BJ (cell line): Measurements from ENCODE around the gene CENPF. TPM values are rescaled to one million over a fixed set of nuclear protein-coding genes. Genes with fewer than 3 reads are reported as not detected.
"Not testable (repeated sequence)": the region's sequence is repeated elsewhere in the genome, so short reads cannot be mapped to it uniquely, and the experiment has no call there.

Source experiments
- CTCF ChIA-PET: fragments of 350-600 bp; formaldehyde crosslinking; extraction: SDS; loops from one replicate; lab custom pipeline; 2021; ENCODE audit warnings: antibody characterized with exemption, inconsistent platforms; lab: Yijun Ruan, JAX
- POLR2A ChIA-PET: fragments of 300-600 bp; sonication (Branson Sonifier 250); formaldehyde crosslinking; extraction: SDS; loops from one replicate; lab custom pipeline; 2021; ENCODE audit warnings: antibody characterized with exemption; lab: Charles Lee
- DNase-seq: peaks from one replicate; pipeline ENCODE4 v3.0.0-alpha.2; 2011; ENCODE audit warnings: low read depth
- H3K27me3 ChIP-seq: 2 replicates; pipeline ENCODE4 v1.6.0; 2011; ENCODE audit warnings: low read length; ENCODE audit not compliant: control insufficient read depth, insufficient read depth
- H3K36me3 ChIP-seq: 2 replicates; pipeline ENCODE4 v1.5.1; 2011; ENCODE audit warnings: low read length; ENCODE audit not compliant: control insufficient read depth, insufficient read depth
- H3K4me3 ChIP-seq: 2 replicates; pipeline ENCODE4 v1.5.1; 2011; ENCODE audit warnings: low read depth, mild to moderate bottlenecking, control low read depth, low read length
- polyA plus RNA-seq: library from polyadenylated mRNA; depleted of rRNA; stranded (reverse); fragments of >200 nt; gene quantifications from 2 replicates; pipeline ENCODE4 v1.2.3, GENCODE V29; 2011
- TF ChIP-seq, protein P1 (sequence below): IDR thresholded peaks from 2 replicates; pipeline ENCODE4 v1.5.1; 2011; ENCODE audit warnings: low read depth, mild to moderate bottlenecking, control low read depth, inconsistent platforms, low read length, moderate library complexity; ENCODE audit not compliant: insufficient read depth

CENPF gene
- polyA plus RNA-seq, 1 experiment: 10.9 TPM

DNA sequence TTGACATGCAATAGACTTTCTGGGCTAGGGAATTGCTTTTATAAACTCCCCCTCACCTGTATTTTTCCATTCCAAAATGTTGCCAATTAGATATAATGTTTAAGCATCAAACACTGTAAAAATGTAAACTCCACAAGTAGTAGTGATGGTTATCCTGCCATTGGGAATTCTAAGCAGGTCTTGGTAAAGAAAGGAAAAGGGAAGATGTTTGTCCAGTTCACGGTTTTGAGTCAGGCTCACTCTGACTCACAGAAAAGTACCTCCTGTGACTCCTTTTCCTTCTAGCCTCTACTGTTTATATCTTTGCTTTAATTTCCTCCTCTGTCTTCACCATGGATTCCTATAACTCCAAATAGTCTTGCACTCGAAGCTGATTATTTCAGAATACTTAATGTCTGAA is 32.6 kb upstream of the CENPF start:
- CTCF ChIA-PET: interaction anchor here (0.7 kb wide), 1 partner anchor 1453 kb away, joined by 3 read pairs; no protein-coding TSS in a partner anchor
- no peak overlapping the region for H3K4me3 ChIP-seq

GRCh38 chr1:214571281-214571680 is 31.7 kb upstream of the CENPF start:
- no peaks in the 10 kb centered on the region for H3K36me3 ChIP-seq
- H3K4me3 ChIP-seq: no peak overlapping the region
- TF ChIP-seq, protein P1, sequence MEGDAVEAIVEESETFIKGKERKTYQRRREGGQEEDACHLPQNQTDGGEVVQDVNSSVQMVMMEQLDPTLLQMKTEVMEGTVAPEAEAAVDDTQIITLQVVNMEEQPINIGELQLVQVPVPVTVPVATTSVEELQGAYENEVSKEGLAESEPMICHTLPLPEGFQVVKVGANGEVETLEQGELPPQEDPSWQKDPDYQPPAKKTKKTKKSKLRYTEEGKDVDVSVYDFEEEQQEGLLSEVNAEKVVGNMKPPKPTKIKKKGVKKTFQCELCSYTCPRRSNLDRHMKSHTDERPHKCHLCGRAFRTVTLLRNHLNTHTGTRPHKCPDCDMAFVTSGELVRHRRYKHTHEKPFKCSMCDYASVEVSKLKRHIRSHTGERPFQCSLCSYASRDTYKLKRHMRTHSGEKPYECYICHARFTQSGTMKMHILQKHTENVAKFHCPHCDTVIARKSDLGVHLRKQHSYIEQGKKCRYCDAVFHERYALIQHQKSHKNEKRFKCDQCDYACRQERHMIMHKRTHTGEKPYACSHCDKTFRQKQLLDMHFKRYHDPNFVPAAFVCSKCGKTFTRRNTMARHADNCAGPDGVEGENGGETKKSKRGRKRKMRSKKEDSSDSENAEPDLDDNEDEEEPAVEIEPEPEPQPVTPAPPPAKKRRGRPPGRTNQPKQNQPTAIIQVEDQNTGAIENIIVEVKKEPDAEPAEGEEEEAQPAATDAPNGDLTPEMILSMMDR: no peak
- CTCF ChIA-PET: interaction anchor here (0.7 to 1.9 kb wide), 4 partner anchors 12 to 1454 kb away, joined by 3 to 7 read pairs (median 5); no protein-coding TSS in a partner anchor
- H3K27me3 ChIP-seq: no peaks in the 10 kb centered on the region
- POLR2A ChIA-PET: no interaction called here
- no peak for DNase-seq

More for the DNA sequence above, 32.6 kb upstream of the CENPF start:
- Histone ChIP-seq H3K27me3 (no peaks in the 10 kb centered on the region), H3K36me3 (no peaks in the 10 kb centered on the region)
- no peak for DNase-seq
- POLR2A ChIA-PET: no interaction called here
- TF ChIP-seq, protein P1: no peak

GRCh38 chr1:214573386-214574318 is 29.3 kb upstream of the CENPF start:
- Histone ChIP-seq H3K27me3 (no peaks in the 10 kb centered on the region), H3K36me3 (no peaks in the 10 kb centered on the region), H3K4me3 (no peak overlapping the region)
- DNase-seq: no peak
- CTCF ChIA-PET: interaction anchor here (1.0 to 1.9 kb wide), 4 partner anchors 10 to 244 kb away, joined by 3 to 7 read pairs (median 4); partner anchors contain the start of gene PTPN14
- POLR2A ChIA-PET: no interaction called here
- TF ChIP-seq, protein P1: no peak

DNA sequence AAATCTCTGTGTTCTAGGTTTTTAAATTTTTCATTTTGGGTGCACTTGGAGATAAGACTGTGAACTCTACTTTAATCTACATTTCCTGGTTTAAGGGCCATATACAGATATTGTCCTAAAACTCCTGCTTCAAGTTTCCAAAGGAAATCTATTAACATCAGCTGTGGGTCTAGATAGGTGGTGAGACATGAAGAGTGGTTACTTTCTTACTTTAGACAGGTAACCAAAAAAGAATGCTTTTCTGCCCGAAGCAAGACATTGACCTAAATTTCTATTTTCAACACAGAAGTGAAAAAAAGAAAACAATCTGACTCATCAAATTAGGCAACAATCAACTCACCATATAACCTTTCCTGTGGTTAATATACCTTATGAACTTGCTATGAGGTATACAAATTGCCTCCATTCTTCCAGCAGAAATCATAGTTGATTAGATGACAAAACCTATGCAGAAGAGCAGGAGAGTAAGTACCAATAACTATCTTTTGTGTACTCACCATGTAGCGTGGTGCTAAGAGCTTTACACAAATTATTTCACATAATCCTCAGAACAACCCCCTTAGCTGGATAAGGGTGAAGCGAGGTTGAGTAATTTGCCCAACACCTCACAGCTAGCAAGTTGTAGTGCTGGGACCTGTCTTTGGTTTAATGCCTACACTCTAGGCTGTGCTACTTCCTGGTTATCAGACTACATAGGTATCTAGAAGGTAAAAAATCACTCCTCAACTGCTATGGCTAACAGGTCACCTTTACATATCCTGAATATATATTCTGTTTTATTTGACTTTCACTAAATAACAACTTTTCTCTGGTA is 28.2 kb upstream of the CENPF start:
- POLR2A ChIA-PET: interaction anchor here (0.6 kb wide), 1 partner anchor 8 kb away, joined by 4 read pairs; no protein-coding TSS in a partner anchor
- no peak for DNase-seq

GRCh38 chr1:214576120-214576519 is 26.9 kb upstream of the CENPF start:
- H3K4me3 ChIP-seq, H3K27me3 ChIP-seq, H3K36me3 ChIP-seq, DNase-seq, POLR2A ChIA-PET: not testable (repeated sequence)
- CTCF ChIA-PET: interaction anchor here (0.8 kb wide), 1 partner anchor 26 kb away, joined by 3 read pairs; no protein-coding TSS in a partner anchor

More for the DNA sequence above, 28.2 kb upstream of the CENPF start:
- Histone ChIP-seq H3K36me3 (no peaks in the 10 kb centered on the region), H3K27me3 (no peaks in the 10 kb centered on the region), H3K4me3 (no peak overlapping the region)
- TF ChIP-seq, protein P1: no peak
- CTCF ChIA-PET: interaction anchor here (1.2 to 1.5 kb wide), 2 partner anchors 243 to 245 kb away, joined by 3 to 5 read pairs; no protein-coding TSS in a partner anchor
